GM19240 (cell line): ENCODE data around the gene OBP2A.
"Not testable (repeated sequence)": the region's sequence is repeated elsewhere in the genome, so short reads cannot be mapped to it uniquely, and the experiment has no call there.

ENCODE experiments used
- DNase-seq: peaks from one replicate; pipeline ENCODE4 v3.0.0; 2011; ENCODE audit warnings: low spot score; ENCODE audit not compliant: insufficient read length

OBP2A gene

GRCh38 chr9:135545646-135546176 lies at the start of gene OBP2A:
Gene OBP2A, plus strand, starts transcription at chr9:135546126. Its CDS starts 55 bp downstream, at chr9:135546181.
- DNase-seq = not testable (repeated sequence)

- DNase-seq = no peak
Observed at GRCh38 chr9:135498381-135499126, 47.4 kb upstream of the OBP2A start.

GRCh38 chr9:135499326-135500070 lies 46.4 kb upstream of the OBP2A start:
- DNase-seq = peak; percentile 58

GRCh38 chr9:135500071-135500524 lies 45.8 kb upstream of the OBP2A start:
- no peak for DNase-seq

- DNase-seq = peak; percentile 82
Observed at GRCh38 chr9:135500525-135501260, 45.2 kb upstream of the OBP2A start, which contains the start of gene MRPS2. Gene MRPS2, plus strand, starts transcription at chr9:135500682. Its CDS starts 29 bp downstream, at chr9:135500711.

- DNase-seq = peak; percentile 58
Observed at GRCh38 chr9:135501261-135502167, 44.4 kb upstream of the OBP2A start.

GRCh38 chr9:135502168-135502872 lies 43.6 kb upstream of the OBP2A start:
- DNase-seq = no peak

- DNase-seq = no peak
Observed at GRCh38 chr9:135502873-135503321, 43.0 kb upstream of the OBP2A start.

GRCh38 chr9:135503371-135504261 lies 42.3 kb upstream of the OBP2A start:
- no peak for DNase-seq

- DNase-seq = no peak
Observed at GRCh38 chr9:135504262-135505243, 41.4 kb upstream of the OBP2A start.

GRCh38 chr9:135505406-135506187 lies 40.3 kb upstream of the OBP2A start:
- DNase-seq = no peak

GRCh38 chr9:135506327-135507103 lies 39.4 kb upstream of the OBP2A start:
- DNase-seq = no peak

- DNase-seq = no peak
Observed at GRCh38 chr9:135507104-135508035, 38.6 kb upstream of the OBP2A start.

GRCh38 chr9:135508211-135508820 lies 37.6 kb upstream of the OBP2A start:
- DNase-seq = no peak
